IPS DF 6.9 (cell line): ENCODE data around the gene TRAPPC11.
"Not testable (repeated sequence)": the region's sequence is repeated elsewhere in the genome, so short reads cannot be mapped to it uniquely, and the experiment has no call there.

Experiments
- DNase-seq: peaks from one replicate; pipeline ENCODE4 v3.0.0-alpha.2; 2013; ENCODE audit warnings: low read depth, low spot score
- H3K27ac ChIP-seq: one replicate; pipeline ENCODE4 v1.5.1; 2013; ENCODE audit warnings: low read length, control low read depth
- H3K27me3 ChIP-seq: 2 replicates; pipeline ENCODE4 v1.6.1; 2013; ENCODE audit warnings: mild to moderate bottlenecking, low read length; ENCODE audit not compliant: control insufficient read depth, insufficient read depth
- H3K36me3 ChIP-seq: 2 replicates; pipeline ENCODE4 v1.6.1; 2013; ENCODE audit warnings: low read length; ENCODE audit not compliant: control insufficient read depth, insufficient read depth
- H3K4me1 ChIP-seq: 2 replicates; pipeline ENCODE4 v1.6.1; 2013; ENCODE audit warnings: low read length; ENCODE audit not compliant: control insufficient read depth, insufficient read depth
- H3K4me3 ChIP-seq: 2 replicates; pipeline ENCODE4 v1.5.1; 2013; ENCODE audit warnings: mild to moderate bottlenecking, low read length
- H3K9me3 ChIP-seq: 2 replicates; pipeline ENCODE4 v1.6.1; 2013; ENCODE audit warnings: low read length, inconsistent platforms; ENCODE audit not compliant: control insufficient read depth, insufficient read depth
- WGBS: extraction: QIAGEN DNeasy Blood & Tissue Kit; methylation state at CpG from one replicate; pipeline ENCODE4 v1.1.7; 2013; ENCODE audit warnings: mixed read lengths, missing lambda C conversion rate; ENCODE audit not compliant: insufficient read length, insufficient coverage; 5-methylcytosine and 5-hydroxymethylcytosine counted together

TRAPPC11 gene

GRCh38 chr4:183716302-183716701, 57.2 kb downstream of the TRAPPC11 start:
- Histone ChIP-seq H3K27ac (no peak overlapping the region), H3K4me3 (no peak overlapping the region), H3K4me1 (no peaks in the 10 kb centered on the region), H3K27me3 (no peaks in the 10 kb centered on the region), H3K9me3 (no peaks in the 10 kb centered on the region), H3K36me3 (peaks cover 5% of the 10 kb centered on the region; the same call in 1 of the 2 replicates)
- no CpG with 5 or more reads among the region's 4 CpGs for WGBS
- no peak for DNase-seq

DNA sequence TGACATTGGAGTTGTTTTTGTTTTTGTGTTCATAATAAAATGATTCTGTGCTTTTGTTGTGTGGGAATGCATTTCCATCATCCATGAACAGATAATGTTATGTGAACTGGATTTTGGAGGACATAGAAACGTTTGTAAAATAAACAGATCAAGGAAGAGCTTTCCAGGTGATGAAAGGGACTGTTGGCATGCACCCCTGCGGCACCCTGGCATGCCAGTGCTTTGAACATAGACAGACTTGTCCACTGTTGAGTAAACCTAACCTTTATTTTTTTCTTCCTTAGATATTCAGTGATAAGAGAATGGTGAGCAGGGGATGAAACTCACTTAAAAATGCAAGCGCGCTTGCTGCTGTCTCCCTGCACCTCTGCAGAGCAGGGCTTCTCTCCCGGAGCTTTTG, 59.8 kb downstream of the TRAPPC11 start:
- no peak overlapping the region for H3K4me3 ChIP-seq
- DNase-seq: no peak
- no CpG with 5 or more reads among the region's 5 CpGs for WGBS
- no peak overlapping the region for H3K27ac ChIP-seq
- no peaks in the 10 kb centered on the region for H3K36me3 ChIP-seq
- H3K4me1 ChIP-seq: 0 out of 2 replicates have a peak, but pooled peaks cover under 1% of the 10 kb centered on the region
- H3K27me3 ChIP-seq: no peaks in the 10 kb centered on the region
- no peaks in the 10 kb centered on the region for H3K9me3 ChIP-seq

GRCh38 chr4:183721207-183722081, 62.4 kb downstream of the TRAPPC11 start:
- Histone ChIP-seq H3K27ac (no peak overlapping the region), H3K36me3 (no peaks in the 10 kb centered on the region), H3K9me3 (no peaks in the 10 kb centered on the region), H3K4me1 (0 out of 2 replicates have a peak, but pooled peaks cover 1% of the 10 kb centered on the region), H3K4me3 (no peak overlapping the region), H3K27me3 (no peaks in the 10 kb centered on the region)
- no CpG with 5 or more reads among the region's 38 CpGs for WGBS
- peak; percentile 2 for DNase-seq

DNA sequence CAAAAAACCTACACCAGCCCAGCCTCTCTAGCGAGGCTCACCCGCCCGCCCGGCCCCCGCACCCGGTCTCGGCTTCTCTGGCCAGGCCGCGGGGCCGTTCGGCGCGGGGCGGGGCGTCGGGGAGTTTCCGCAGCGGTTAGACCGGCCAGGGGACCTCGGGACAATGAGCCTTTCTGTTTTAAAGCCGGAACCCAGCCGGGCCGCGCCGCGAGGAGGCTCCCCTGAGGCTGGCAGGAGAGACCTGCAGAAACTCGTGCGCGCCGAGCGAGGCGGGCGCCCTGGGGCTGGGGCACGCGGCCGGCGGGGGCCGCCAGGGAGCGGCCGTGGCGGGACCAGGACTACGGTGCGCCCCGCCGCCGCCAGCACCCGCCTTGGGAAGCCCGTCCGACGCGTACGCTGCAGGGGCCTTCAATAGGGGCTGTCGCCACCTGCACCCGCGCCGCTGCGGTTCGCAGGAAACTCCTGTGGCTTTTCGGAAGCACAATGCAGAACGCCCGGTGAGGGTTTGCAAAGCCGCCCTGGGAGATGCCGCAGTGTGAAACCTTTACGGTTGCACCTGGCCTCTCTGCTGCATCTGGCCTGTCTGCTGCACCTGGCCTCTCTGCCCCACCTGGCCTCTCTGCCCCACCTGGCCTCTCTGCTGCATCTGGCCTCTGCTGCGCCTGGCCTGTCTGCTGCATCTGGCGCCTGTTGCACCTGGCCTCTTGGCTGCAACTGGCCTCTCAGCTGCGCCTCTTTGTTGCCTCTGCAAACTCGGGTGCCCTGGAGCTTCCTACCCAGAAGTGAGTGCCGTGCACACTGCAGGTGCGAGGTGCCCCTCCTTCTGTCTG, 63.9 kb downstream of the TRAPPC11 start:
- peak; percentile 29 for DNase-seq
- Histone ChIP-seq H3K36me3 (no peaks in the 10 kb centered on the region), H3K27me3 (no peaks in the 10 kb centered on the region), H3K4me1 (0 out of 2 replicates have a peak, but pooled peaks cover 1% of the 10 kb centered on the region), H3K4me3 (peak overlapping the region; percentile 8; the same call in 1 of the 2 replicates), H3K9me3 (no peaks in the 10 kb centered on the region), H3K27ac (no peak overlapping the region)
- WGBS: no CpG with 5 or more reads among the region's 70 CpGs

GRCh38 chr4:183723561-183724228, 64.6 kb downstream of the TRAPPC11 start:
- no peak overlapping the region for H3K27ac ChIP-seq
- 0 out of 2 replicates have a peak, but pooled peaks cover 1% of the 10 kb centered on the region for H3K4me1 ChIP-seq
- no peaks in the 10 kb centered on the region for H3K36me3 ChIP-seq
- WGBS: no CpG with 5 or more reads among the region's 12 CpGs
- no peaks in the 10 kb centered on the region for H3K27me3 ChIP-seq
- DNase-seq: no peak
- H3K9me3 ChIP-seq: no peaks in the 10 kb centered on the region
- H3K4me3 ChIP-seq: no peak overlapping the region

DNA sequence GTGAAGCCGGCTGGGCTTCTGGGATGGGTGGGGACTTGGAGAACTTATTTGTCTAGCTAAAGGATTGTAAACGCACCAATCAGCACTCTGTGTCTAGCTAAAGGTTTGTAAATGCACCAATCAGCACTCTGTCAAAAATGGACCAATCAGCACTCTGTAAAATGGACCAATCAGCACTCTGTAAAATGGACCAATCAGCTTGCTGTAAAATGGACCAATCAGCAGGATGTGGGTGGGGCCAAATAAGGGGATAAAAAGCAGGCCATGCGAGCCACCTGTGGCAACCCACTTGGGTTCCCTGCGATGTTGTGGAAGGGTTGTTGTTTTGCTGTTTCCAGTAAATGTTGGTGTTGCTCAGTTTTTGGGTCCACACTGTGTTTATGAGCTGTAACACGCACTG, 66.5 kb downstream of the TRAPPC11 start:
- not testable (repeated sequence) for H3K4me1 ChIP-seq, DNase-seq

DNA sequence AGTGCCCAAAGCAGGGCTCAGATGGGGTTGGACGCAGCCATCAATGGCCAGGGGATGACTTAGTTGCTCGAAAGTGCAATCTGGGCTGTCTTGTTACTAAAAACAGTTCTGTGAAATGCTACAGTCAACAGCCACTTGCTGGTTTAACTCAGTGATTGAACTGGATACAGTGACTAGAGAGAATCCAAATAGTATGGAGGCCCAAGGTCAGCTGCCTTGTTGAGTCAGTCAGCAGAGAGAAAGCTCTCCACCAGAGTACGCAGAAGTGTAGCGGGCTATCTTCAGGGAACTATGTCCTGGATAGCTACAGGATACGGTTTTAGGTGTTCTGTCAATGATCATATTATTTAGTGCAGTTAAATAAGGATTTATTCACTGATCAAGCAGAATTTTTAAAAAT, 68.4 kb downstream of the TRAPPC11 start:
- Histone ChIP-seq H3K4me3 (no peak overlapping the region), H3K4me1 (0 out of 2 replicates have a peak, but pooled peaks cover 1% of the 10 kb centered on the region), H3K9me3 (no peaks in the 10 kb centered on the region), H3K36me3 (no peaks in the 10 kb centered on the region), H3K27me3 (no peaks in the 10 kb centered on the region), H3K27ac (no peak overlapping the region)
- no CpG with 5 or more reads among the region's 5 CpGs for WGBS
- no peak for DNase-seq

More for the DNA sequence above, 66.5 kb downstream of the TRAPPC11 start:
- H3K27ac ChIP-seq, H3K36me3 ChIP-seq, H3K9me3 ChIP-seq, H3K27me3 ChIP-seq, H3K4me3 ChIP-seq: not testable (repeated sequence)
- no CpG with 5 or more reads among the region's 5 CpGs for WGBS

GRCh38 chr4:183728223-183729068, 69.4 kb downstream of the TRAPPC11 start:
- WGBS: no CpG with 5 or more reads among the region's 22 CpGs
- Histone ChIP-seq H3K27me3 (no peaks in the 10 kb centered on the region), H3K27ac (no peak overlapping the region), H3K9me3 (no peaks in the 10 kb centered on the region), H3K4me3 (no peak overlapping the region), H3K36me3 (no peaks in the 10 kb centered on the region), H3K4me1 (0 out of 2 replicates have a peak, but pooled peaks cover 1% of the 10 kb centered on the region)
- no peak for DNase-seq

DNA sequence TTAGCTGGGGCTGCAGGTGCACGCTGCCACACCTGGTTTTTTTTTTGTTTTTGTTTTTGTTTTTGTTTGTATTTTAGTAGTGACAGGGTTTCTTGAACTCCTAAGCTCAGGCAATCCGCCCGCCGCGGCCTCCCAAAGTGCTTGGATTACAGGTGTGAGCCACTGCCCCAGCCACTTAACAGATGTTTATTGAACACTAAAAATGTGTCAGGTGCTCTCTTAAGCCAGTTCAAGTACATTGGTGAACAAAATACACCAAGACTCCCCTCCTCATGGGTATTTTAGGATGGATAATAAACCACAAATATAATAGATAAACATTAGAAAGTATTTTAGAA, 69.9 kb downstream of the TRAPPC11 start:
- DNase-seq: no peak
- no peaks in the 10 kb centered on the region for H3K4me1 ChIP-seq
- no peaks in the 10 kb centered on the region for H3K27me3 ChIP-seq
- H3K36me3 ChIP-seq: no peaks in the 10 kb centered on the region
- no peak overlapping the region for H3K27ac ChIP-seq
- H3K9me3 ChIP-seq: no peaks in the 10 kb centered on the region
- H3K4me3 ChIP-seq: no peak overlapping the region
- WGBS: no CpG with 5 or more reads among the region's 5 CpGs
